ENCODE measurements around the gene USP13. TPM values are rescaled to one million over a fixed set of nuclear protein-coding genes. Genes with fewer than 3 reads are reported as not detected.

Gene USP13
- total and polyA plus RNA-seq, 2 of the 13 experiments (the other 11 are each of a cell fraction or from before 2014, with no cell fraction given) = 15.9 to 36.7 TPM

DNA sequence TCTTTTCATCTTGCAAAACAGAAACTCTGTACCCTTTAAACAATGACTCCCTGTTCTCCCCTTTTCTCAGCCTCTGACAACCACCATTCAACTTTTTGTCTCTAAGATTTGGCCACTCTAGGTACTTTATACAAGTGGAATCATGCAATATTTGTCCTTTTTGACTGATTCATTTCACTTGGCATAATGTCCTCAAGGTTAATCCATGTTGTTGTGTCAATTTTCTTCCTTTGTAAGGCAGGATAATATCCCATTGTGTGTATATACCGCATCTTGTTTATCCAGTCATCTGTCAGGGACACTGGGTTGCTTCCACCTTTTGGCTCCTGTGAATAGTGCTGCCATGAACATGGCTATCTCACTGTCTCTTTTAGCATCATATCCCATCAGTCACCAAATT, 10.3 kb downstream of the USP13 start (continued):
- TF ChIP-seq ZC3H13 (CRISPR knock-in tag; IDR thresholded peaks at IDR 0.05) = no peak
- TF ChIP-seq, protein P1, sequence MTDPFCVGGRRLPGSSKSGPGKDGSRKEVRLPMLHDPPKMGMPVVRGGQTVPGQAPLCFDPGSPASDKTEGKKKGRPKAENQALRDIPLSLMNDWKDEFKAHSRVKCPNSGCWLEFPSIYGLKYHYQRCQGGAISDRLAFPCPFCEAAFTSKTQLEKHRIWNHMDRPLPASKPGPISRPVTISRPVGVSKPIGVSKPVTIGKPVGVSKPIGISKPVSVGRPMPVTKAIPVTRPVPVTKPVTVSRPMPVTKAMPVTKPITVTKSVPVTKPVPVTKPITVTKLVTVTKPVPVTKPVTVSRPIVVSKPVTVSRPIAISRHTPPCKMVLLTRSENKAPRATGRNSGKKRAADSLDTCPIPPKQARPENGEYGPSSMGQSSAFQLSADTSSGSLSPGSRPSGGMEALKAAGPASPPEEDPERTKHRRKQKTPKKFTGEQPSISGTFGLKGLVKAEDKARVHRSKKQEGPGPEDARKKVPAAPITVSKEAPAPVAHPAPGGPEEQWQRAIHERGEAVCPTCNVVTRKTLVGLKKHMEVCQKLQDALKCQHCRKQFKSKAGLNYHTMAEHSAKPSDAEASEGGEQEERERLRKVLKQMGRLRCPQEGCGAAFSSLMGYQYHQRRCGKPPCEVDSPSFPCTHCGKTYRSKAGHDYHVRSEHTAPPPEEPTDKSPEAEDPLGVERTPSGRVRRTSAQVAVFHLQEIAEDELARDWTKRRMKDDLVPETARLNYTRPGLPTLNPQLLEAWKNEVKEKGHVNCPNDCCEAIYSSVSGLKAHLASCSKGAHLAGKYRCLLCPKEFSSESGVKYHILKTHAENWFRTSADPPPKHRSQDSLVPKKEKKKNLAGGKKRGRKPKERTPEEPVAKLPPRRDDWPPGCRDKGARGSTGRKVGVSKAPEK (CRISPR knock-in tag; IDR thresholded peaks at IDR 0.05; ENCODE audit: borderline replicate concordance) = no peak
- peak; percentile 30; the same call in 1 of the 2 replicates for TF ChIP-seq FOXP1 (IDR thresholded peaks at IDR 0.05)
- peak; percentile 67 for TF ChIP-seq FOXP1 (CRISPR knock-in tag; IDR thresholded peaks at IDR 0.05)
- TF ChIP-seq KLF6 (CRISPR knock-in tag; IDR thresholded peaks at IDR 0.05) = no peak
- TF ChIP-seq, protein P2, sequence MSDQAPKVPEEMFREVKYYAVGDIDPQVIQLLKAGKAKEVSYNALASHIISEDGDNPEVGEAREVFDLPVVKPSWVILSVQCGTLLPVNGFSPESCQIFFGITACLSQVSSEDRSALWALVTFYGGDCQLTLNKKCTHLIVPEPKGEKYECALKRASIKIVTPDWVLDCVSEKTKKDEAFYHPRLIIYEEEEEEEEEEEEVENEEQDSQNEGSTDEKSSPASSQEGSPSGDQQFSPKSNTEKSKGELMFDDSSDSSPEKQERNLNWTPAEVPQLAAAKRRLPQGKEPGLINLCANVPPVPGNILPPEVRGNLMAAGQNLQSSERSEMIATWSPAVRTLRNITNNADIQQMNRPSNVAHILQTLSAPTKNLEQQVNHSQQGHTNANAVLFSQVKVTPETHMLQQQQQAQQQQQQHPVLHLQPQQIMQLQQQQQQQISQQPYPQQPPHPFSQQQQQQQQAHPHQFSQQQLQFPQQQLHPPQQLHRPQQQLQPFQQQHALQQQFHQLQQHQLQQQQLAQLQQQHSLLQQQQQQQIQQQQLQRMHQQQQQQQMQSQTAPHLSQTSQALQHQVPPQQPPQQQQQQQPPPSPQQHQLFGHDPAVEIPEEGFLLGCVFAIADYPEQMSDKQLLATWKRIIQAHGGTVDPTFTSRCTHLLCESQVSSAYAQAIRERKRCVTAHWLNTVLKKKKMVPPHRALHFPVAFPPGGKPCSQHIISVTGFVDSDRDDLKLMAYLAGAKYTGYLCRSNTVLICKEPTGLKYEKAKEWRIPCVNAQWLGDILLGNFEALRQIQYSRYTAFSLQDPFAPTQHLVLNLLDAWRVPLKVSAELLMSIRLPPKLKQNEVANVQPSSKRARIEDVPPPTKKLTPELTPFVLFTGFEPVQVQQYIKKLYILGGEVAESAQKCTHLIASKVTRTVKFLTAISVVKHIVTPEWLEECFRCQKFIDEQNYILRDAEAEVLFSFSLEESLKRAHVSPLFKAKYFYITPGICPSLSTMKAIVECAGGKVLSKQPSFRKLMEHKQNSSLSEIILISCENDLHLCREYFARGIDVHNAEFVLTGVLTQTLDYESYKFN (CRISPR knock-in tag; conservative IDR thresholded peaks at IDR 0.05) = peak; percentile 62
- no peak for TF ChIP-seq GABPA (IDR thresholded peaks at IDR 0.05; ENCODE audit: low read depth, low read length)
- TF ChIP-seq GABPA (CRISPR knock-in tag; IDR thresholded peaks at IDR 0.05; ENCODE audit: low read depth) = no peak
- no peak for TF ChIP-seq ZNF746 (CRISPR knock-in tag; IDR thresholded peaks at IDR 0.05)
- TF ChIP-seq, protein P3, sequence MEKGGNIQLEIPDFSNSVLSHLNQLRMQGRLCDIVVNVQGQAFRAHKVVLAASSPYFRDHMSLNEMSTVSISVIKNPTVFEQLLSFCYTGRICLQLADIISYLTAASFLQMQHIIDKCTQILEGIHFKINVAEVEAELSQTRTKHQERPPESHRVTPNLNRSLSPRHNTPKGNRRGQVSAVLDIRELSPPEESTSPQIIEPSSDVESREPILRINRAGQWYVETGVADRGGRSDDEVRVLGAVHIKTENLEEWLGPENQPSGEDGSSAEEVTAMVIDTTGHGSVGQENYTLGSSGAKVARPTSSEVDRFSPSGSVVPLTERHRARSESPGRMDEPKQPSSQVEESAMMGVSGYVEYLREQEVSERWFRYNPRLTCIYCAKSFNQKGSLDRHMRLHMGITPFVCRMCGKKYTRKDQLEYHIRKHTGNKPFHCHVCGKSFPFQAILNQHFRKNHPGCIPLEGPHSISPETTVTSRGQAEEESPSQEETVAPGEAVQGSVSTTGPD (CRISPR knock-in tag; IDR thresholded peaks at IDR 0.05) = no peak
- TF ChIP-seq, protein P4, sequence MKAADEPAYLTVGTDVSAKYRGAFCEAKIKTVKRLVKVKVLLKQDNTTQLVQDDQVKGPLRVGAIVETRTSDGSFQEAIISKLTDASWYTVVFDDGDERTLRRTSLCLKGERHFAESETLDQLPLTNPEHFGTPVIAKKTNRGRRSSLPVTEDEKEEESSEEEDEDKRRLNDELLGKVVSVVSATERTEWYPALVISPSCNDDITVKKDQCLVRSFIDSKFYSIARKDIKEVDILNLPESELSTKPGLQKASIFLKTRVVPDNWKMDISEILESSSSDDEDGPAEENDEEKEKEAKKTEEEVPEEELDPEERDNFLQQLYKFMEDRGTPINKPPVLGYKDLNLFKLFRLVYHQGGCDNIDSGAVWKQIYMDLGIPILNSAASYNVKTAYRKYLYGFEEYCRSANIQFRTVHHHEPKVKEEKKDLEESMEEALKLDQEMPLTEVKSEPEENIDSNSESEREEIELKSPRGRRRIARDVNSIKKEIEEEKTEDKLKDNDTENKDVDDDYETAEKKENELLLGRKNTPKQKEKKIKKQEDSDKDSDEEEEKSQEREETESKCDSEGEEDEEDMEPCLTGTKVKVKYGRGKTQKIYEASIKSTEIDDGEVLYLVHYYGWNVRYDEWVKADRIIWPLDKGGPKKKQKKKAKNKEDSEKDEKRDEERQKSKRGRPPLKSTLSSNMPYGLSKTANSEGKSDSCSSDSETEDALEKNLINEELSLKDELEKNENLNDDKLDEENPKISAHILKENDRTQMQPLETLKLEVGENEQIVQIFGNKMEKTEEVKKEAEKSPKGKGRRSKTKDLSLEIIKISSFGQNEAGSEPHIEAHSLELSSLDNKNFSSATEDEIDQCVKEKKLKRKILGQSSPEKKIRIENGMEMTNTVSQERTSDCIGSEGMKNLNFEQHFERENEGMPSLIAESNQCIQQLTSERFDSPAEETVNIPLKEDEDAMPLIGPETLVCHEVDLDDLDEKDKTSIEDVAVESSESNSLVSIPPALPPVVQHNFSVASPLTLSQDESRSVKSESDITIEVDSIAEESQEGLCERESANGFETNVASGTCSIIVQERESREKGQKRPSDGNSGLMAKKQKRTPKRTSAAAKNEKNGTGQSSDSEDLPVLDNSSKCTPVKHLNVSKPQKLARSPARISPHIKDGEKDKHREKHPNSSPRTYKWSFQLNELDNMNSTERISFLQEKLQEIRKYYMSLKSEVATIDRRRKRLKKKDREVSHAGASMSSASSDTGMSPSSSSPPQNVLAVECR (CRISPR knock-in tag; IDR thresholded peaks at IDR 0.05; ENCODE audit: borderline replicate concordance) = no peak
- TF ChIP-seq, protein P5, sequence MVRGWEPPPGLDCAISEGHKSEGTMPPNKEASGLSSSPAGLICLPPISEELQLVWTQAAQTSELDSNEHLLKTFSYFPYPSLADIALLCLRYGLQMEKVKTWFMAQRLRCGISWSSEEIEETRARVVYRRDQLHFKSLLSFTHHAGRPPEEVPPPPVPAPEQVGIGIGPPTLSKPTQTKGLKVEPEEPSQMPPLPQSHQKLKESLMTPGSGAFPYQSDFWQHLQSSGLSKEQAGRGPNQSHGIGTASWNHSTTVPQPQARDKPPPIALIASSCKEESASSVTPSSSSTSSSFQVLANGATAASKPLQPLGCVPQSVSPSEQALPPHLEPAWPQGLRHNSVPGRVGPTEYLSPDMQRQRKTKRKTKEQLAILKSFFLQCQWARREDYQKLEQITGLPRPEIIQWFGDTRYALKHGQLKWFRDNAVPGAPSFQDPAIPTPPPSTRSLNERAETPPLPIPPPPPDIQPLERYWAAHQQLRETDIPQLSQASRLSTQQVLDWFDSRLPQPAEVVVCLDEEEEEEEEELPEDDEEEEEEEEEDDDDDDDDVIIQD (CRISPR knock-in tag; IDR thresholded peaks at IDR 0.05; ENCODE audit: low read depth) = 0 out of 2 replicates have a peak, but pooled peaks have one; percentile 9
- no peak for TF ChIP-seq REPIN1 (CRISPR knock-in tag; IDR thresholded peaks at IDR 0.05; ENCODE audit: borderline replicate concordance, low read depth)
- TF ChIP-seq ZNF563 (CRISPR knock-in tag; IDR thresholded peaks at IDR 0.05) = no peak
- TF ChIP-seq, protein P6, sequence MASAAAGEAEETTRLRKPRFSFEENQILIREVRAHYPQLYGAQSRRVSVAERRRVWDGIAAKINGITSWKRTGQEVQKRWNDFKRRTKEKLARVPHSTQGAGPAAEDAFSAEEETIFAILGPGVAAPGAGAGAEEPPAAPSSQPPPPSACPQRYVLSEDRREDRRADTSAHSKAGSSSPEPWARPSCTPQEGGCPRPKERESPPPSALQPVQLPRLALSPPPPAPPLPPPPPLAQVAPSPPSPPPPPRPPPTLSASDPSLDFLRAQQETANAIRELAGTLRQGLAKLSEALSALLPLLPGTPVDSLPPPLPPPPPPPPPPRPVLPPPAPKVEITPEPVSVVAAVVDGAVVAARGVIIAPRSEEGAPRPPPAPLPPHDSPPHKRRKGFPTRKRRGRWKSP (CRISPR knock-in tag; IDR thresholded peaks at IDR 0.05) = no peak

Measured in HepG2 (cell line).